ENCODE data around the gene PLA2G4A.

DNA sequence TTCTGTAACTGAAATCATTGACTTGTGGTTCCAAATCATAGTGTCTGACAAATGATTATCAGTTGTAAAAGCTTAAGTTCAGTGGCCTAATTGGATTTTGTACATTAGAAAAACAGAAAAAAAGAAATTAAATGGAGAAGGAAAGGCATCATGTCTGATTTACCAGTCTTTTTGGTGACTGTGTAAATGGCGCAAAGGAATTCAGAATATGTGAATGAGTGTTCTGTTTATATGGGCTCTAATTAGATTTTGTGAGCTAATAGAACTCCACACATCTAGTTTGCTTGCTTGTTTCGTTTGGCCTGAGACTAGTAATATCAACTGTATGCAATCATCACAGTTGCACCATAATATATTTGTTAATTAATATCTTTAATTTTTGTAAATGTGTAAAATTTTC lies 151.7 kb downstream of the PLA2G4A start:
- no peak for TF ChIP-seq SMC3 (conservative IDR thresholded peaks at IDR 0.05; ENCODE audit: poor library complexity)
- TF ChIP-seq, protein P1, sequence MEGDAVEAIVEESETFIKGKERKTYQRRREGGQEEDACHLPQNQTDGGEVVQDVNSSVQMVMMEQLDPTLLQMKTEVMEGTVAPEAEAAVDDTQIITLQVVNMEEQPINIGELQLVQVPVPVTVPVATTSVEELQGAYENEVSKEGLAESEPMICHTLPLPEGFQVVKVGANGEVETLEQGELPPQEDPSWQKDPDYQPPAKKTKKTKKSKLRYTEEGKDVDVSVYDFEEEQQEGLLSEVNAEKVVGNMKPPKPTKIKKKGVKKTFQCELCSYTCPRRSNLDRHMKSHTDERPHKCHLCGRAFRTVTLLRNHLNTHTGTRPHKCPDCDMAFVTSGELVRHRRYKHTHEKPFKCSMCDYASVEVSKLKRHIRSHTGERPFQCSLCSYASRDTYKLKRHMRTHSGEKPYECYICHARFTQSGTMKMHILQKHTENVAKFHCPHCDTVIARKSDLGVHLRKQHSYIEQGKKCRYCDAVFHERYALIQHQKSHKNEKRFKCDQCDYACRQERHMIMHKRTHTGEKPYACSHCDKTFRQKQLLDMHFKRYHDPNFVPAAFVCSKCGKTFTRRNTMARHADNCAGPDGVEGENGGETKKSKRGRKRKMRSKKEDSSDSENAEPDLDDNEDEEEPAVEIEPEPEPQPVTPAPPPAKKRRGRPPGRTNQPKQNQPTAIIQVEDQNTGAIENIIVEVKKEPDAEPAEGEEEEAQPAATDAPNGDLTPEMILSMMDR (IDR thresholded peaks at IDR 0.05; ENCODE audit: poor library complexity, severe bottlenecking), result no peak
- TF ChIP-seq EP300 (conservative IDR thresholded peaks at IDR 0.05; ENCODE audit: poor library complexity, severe bottlenecking), result no peak
- TF ChIP-seq EZH2 (IDR thresholded peaks at IDR 0.05; ENCODE audit: borderline replicate concordance, insufficient read depth, low read length, poor library complexity, severe bottlenecking), result no peak
- no peak for TF ChIP-seq POLR2AphosphoS5 (IDR thresholded peaks at IDR 0.05)
- TF ChIP-seq, protein P2, sequence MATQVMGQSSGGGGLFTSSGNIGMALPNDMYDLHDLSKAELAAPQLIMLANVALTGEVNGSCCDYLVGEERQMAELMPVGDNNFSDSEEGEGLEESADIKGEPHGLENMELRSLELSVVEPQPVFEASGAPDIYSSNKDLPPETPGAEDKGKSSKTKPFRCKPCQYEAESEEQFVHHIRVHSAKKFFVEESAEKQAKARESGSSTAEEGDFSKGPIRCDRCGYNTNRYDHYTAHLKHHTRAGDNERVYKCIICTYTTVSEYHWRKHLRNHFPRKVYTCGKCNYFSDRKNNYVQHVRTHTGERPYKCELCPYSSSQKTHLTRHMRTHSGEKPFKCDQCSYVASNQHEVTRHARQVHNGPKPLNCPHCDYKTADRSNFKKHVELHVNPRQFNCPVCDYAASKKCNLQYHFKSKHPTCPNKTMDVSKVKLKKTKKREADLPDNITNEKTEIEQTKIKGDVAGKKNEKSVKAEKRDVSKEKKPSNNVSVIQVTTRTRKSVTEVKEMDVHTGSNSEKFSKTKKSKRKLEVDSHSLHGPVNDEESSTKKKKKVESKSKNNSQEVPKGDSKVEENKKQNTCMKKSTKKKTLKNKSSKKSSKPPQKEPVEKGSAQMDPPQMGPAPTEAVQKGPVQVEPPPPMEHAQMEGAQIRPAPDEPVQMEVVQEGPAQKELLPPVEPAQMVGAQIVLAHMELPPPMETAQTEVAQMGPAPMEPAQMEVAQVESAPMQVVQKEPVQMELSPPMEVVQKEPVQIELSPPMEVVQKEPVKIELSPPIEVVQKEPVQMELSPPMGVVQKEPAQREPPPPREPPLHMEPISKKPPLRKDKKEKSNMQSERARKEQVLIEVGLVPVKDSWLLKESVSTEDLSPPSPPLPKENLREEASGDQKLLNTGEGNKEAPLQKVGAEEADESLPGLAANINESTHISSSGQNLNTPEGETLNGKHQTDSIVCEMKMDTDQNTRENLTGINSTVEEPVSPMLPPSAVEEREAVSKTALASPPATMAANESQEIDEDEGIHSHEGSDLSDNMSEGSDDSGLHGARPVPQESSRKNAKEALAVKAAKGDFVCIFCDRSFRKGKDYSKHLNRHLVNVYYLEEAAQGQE (IDR thresholded peaks at IDR 0.05; ENCODE audit: borderline replicate concordance), result no peak
- no peak for TF ChIP-seq TAF1 (IDR thresholded peaks at IDR 0.05; ENCODE audit: low read depth)
- TF ChIP-seq MXI1 (conservative IDR thresholded peaks at IDR 0.05; ENCODE audit: poor library complexity, severe bottlenecking), result no peak

Data from neural cell (in vitro differentiated cells).